ENCODE results near the gene CSN3. TPM values are rescaled to one million over a fixed set of nuclear protein-coding genes. Genes with fewer than 3 reads are reported as not detected.

CSN3 gene, protein sequence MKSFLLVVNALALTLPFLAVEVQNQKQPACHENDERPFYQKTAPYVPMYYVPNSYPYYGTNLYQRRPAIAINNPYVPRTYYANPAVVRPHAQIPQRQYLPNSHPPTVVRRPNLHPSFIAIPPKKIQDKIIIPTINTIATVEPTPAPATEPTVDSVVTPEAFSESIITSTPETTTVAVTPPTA
- total RNA-seq (2022; extraction: Qiagen RNA extraction) = not detected in 5 replicates

DNA sequence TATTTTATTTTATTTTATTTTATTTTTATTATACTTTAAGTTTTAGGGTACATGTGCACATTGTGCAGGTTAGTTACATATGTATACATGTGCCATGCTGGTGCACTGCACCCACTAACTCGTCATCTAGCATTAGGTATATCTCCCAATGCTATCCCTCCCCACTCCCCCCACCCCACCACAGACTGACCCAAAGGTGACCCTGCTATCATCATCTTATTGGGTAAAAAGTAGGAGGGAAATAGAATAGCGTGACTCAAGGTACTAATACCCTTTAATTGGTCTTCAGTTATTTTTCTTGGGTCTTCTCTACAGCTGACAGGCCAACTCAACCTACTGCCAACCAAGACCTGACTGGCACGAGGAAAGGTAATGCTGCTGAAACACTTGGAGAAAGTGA lies at the start of gene CSN3:
Gene CSN3, plus strand, starts transcription at position 301 of the 400 bp plus-strand sequence. CDS start 2,223 bp downstream, outside the sequence.

DNA sequence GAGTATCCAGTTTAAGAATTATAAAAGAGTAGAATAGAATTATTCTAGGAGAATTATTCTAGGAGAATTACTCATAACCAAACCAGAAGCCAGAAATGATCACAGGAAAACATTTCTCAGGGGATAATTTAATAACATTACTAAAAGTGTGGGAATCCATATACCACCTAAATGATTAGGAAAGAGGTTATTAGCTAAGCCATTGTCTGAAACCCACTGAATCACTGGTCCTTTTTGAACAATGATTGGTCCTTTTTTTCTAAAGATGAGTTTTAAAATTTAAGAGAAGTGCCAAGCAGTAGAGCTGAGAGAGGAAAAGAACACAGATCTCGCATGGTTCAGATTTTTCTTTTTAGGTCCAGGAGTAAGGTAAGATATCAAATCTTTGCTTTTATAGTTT lies 47.0 kb upstream of the CSN3 start, which contains the start of gene ODAM:
Gene ODAM, plus strand, starts transcription at position 301 of the 400 bp plus-strand sequence. CDS start 819 bp downstream, outside the sequence.

DNA sequence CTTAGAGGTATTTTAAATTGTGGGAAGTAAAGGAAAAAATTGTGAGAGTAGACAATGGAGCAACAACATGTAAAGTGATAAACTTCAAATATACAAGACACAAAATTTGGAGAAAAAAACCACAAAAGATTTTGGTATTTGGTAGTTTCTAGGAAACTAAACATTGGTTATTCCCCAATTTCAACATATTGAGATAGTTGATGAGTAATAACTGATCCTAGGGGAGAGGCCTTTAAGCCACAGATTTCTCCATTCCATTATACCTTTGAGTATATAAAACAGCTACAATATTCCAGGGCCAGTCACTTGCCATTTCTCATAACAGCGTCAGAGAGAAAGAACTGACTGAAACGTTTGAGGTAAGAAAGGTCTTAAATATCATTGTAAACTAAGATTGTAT lies 16.6 kb upstream of the CSN3 start, which contains the start of gene FDCSP:
Gene FDCSP, plus strand, starts transcription at position 301 of the 400 bp plus-strand sequence. CDS start 5,071 bp downstream, outside the sequence.

Other genes starting within 250 kb of the CSN3 start
- not detected in 5 replicates for gene STATH, start 246.6 kb upstream of the CSN3 start, total RNA-seq (2022; extraction: Qiagen RNA extraction)
- not detected in 5 replicates for gene HTN3, start 214.1 kb upstream of the CSN3 start, total RNA-seq (2022; extraction: Qiagen RNA extraction)
- not detected in 5 replicates for gene HTN1, start 192.2 kb upstream of the CSN3 start, total RNA-seq (2022; extraction: Qiagen RNA extraction)
- gene PRR27, start 88.4 kb upstream of the CSN3 start, total RNA-seq (2022; extraction: Qiagen RNA extraction) = not detected in 5 replicates
- gene ODAM, start 46.9 kb upstream of the CSN3 start, total RNA-seq (2022; extraction: Qiagen RNA extraction) = not detected in 5 replicates
- not detected in 5 replicates for gene FDCSP, start 16.5 kb upstream of the CSN3 start, total RNA-seq (2022; extraction: Qiagen RNA extraction)
- not detected in 5 replicates for gene CABS1, start 92.4 kb downstream of the CSN3 start, total RNA-seq (2022; extraction: Qiagen RNA extraction)
- not detected in 5 replicates for gene SMR3A, start 118.2 kb downstream of the CSN3 start, total RNA-seq (2022; extraction: Qiagen RNA extraction)
- not detected in 5 replicates for gene SMR3B, start 140.5 kb downstream of the CSN3 start, total RNA-seq (2022; extraction: Qiagen RNA extraction)
- not detected in 5 replicates for gene OPRPN, start 155.3 kb downstream of the CSN3 start, total RNA-seq (2022; extraction: Qiagen RNA extraction)
- gene MUC7, start 229.6 kb downstream of the CSN3 start, total RNA-seq (2022; extraction: Qiagen RNA extraction) = not detected in 5 replicates